Measurements from ENCODE around the gene SLC38A9.

GRCh38 chr5:55714339-55714738, 2.2 kb upstream of the SLC38A9 start:
- TF ChIP-seq CTCF (IDR thresholded peaks at IDR 0.05) (no peak), POLR2A (IDR thresholded peaks at IDR 0.05) (no peak)

All from lower leg skin (tissue), 3 donors.